HEK293 (cell line): Measurements from ENCODE around the gene SRSF11.
A peak's percentile ranks its signal among the peaks of the same experiment; 100 is the strongest.

Experiments
- BCL11B ChIP-seq: fragments of 450-650 bp; formaldehyde crosslinking; IDR thresholded peaks from 2 replicates; pipeline ENCODE4 v1.5.1; 2016; ENCODE audit warnings: low read depth, missing biosample characterization, missing genetic modification characterization
- GFI1B ChIP-seq: fragments of 450-650 bp; formaldehyde crosslinking; IDR thresholded peaks from 2 replicates; pipeline ENCODE4 v1.5.1; 2016; ENCODE audit warnings: missing biosample characterization, missing genetic modification characterization
- KLF1 ChIP-seq: fragments of 450-650 bp; formaldehyde crosslinking; IDR thresholded peaks from 2 replicates; pipeline ENCODE4 v1.5.1; 2016; ENCODE audit warnings: missing biosample characterization, missing genetic modification characterization
- KLF16 ChIP-seq: fragments of 450-650 bp; formaldehyde crosslinking; IDR thresholded peaks from 2 replicates; pipeline ENCODE4 v1.5.1; 2017; ENCODE audit warnings: missing biosample characterization, missing genetic modification characterization
- KLF7 ChIP-seq: fragments of 450-650 bp; formaldehyde crosslinking; IDR thresholded peaks from 2 replicates; pipeline ENCODE4 v1.5.1; 2016; ENCODE audit warnings: missing biosample characterization, missing genetic modification characterization, borderline replicate concordance
- OSR2 ChIP-seq: fragments of 450-650 bp; formaldehyde crosslinking; IDR thresholded peaks from 2 replicates; pipeline ENCODE4 v1.5.1; 2016; ENCODE audit warnings: missing biosample characterization, missing genetic modification characterization
- RBAK ChIP-seq: fragments of 450-650 bp; formaldehyde crosslinking; IDR thresholded peaks from 2 replicates; pipeline ENCODE4 v1.5.1; 2016; ENCODE audit warnings: missing biosample characterization, missing genetic modification characterization
- REPIN1 ChIP-seq: fragments of 450-650 bp; formaldehyde crosslinking; IDR thresholded peaks from 2 replicates; pipeline ENCODE4 v1.5.1; 2017; ENCODE audit warnings: missing biosample characterization, missing genetic modification characterization, low read depth
- SP3 ChIP-seq: fragments of 450-650 bp; formaldehyde crosslinking; IDR thresholded peaks from 2 replicates; pipeline ENCODE4 v1.5.1; 2016; ENCODE audit warnings: missing biosample characterization, missing genetic modification characterization
- ZBTB49 ChIP-seq: fragments of 450-650 bp; formaldehyde crosslinking; IDR thresholded peaks from 2 replicates; pipeline ENCODE4 v1.5.1; 2016; ENCODE audit warnings: missing biosample characterization, missing genetic modification characterization, low read depth
- ZEB2 ChIP-seq: fragments of 450-650 bp; formaldehyde crosslinking; IDR thresholded peaks from 2 replicates; pipeline ENCODE4 v1.5.1; 2016; ENCODE audit warnings: missing biosample characterization, missing genetic modification characterization
- ZNF146 ChIP-seq: fragments of 450-650 bp; formaldehyde crosslinking; IDR thresholded peaks from 2 replicates; pipeline ENCODE4 v1.5.1; 2016; ENCODE audit warnings: missing biosample characterization, missing genetic modification characterization
- ZNF211 ChIP-seq: fragments of 450-650 bp; formaldehyde crosslinking; IDR thresholded peaks from 2 replicates; pipeline ENCODE4 v1.5.1; 2016; ENCODE audit warnings: low read depth, missing biosample characterization, missing genetic modification characterization
- ZNF223 ChIP-seq: fragments of 450-650 bp; formaldehyde crosslinking; IDR thresholded peaks from 2 replicates; pipeline ENCODE4 v1.5.1; 2016; ENCODE audit warnings: missing biosample characterization, missing genetic modification characterization
- ZNF248 ChIP-seq: fragments of 450-650 bp; formaldehyde crosslinking; IDR thresholded peaks from 2 replicates; pipeline ENCODE4 v1.5.1; 2017; ENCODE audit warnings: missing biosample characterization, missing genetic modification characterization
- ZNF302 ChIP-seq: fragments of 450-650 bp; formaldehyde crosslinking; IDR thresholded peaks from 2 replicates; pipeline ENCODE4 v1.5.1; 2016; ENCODE audit warnings: missing biosample characterization, missing genetic modification characterization, low read depth
- ZNF335 ChIP-seq: fragments of 450-650 bp; formaldehyde crosslinking; conservative IDR thresholded peaks from 2 replicates; pipeline ENCODE4 v1.5.1; 2016; ENCODE audit warnings: missing biosample characterization, missing genetic modification characterization
- ZNF354C ChIP-seq: fragments of 450-650 bp; formaldehyde crosslinking; IDR thresholded peaks from 2 replicates; pipeline ENCODE4 v1.5.1; 2016; ENCODE audit warnings: missing biosample characterization, missing genetic modification characterization, low read depth, borderline replicate concordance
- ZNF366 ChIP-seq: fragments of 450-650 bp; formaldehyde crosslinking; conservative IDR thresholded peaks from 2 replicates; pipeline ENCODE4 v1.5.1; 2016; ENCODE audit warnings: missing biosample characterization, missing genetic modification characterization
- ZNF423 ChIP-seq: fragments of 450-650 bp; formaldehyde crosslinking; IDR thresholded peaks from 2 replicates; pipeline ENCODE4 v1.5.1; 2016; ENCODE audit warnings: missing biosample characterization, missing genetic modification characterization
- ZNF530 ChIP-seq: fragments of 450-650 bp; formaldehyde crosslinking; IDR thresholded peaks from 2 replicates; pipeline ENCODE4 v1.5.1; 2016; ENCODE audit warnings: low read depth, missing biosample characterization, missing genetic modification characterization
- ZNF623 ChIP-seq: fragments of 450-650 bp; formaldehyde crosslinking; IDR thresholded peaks from 2 replicates; pipeline ENCODE4 v1.5.1; 2016; ENCODE audit warnings: missing biosample characterization, missing genetic modification characterization
- ZNF654 ChIP-seq: fragments of 450-650 bp; formaldehyde crosslinking; IDR thresholded peaks from 2 replicates; pipeline ENCODE4 v1.5.1; 2016; ENCODE audit warnings: low read depth, missing biosample characterization, missing genetic modification characterization
- ZNF658 ChIP-seq: fragments of 450-650 bp; formaldehyde crosslinking; IDR thresholded peaks from 2 replicates; pipeline ENCODE4; 2016; ENCODE audit warnings: missing biosample characterization, missing genetic modification characterization
- ZNF677 ChIP-seq: fragments of 450-650 bp; IDR thresholded peaks from 2 replicates; pipeline ENCODE4 v1.5.0; 2018; ENCODE audit warnings: missing biosample characterization, mild to moderate bottlenecking, missing genetic modification characterization, moderate library complexity
- ZNF76 ChIP-seq: fragments of 450-650 bp; formaldehyde crosslinking; IDR thresholded peaks from 2 replicates; pipeline ENCODE4; 2016; ENCODE audit warnings: low read depth, missing biosample characterization, missing genetic modification characterization, borderline replicate concordance
- ZNF768 ChIP-seq: fragments of 450-650 bp; formaldehyde crosslinking; IDR thresholded peaks from 2 replicates; pipeline ENCODE4 v1.5.1; 2018; ENCODE audit warnings: missing biosample characterization, mild to moderate bottlenecking, missing genetic modification characterization
- ZNF777 ChIP-seq: fragments of 450-650 bp; formaldehyde crosslinking; IDR thresholded peaks from 2 replicates; pipeline ENCODE4 v1.5.1; 2017; ENCODE audit warnings: missing biosample characterization, missing genetic modification characterization, borderline replicate concordance
- ZNF785 ChIP-seq: fragments of 450-650 bp; formaldehyde crosslinking; IDR thresholded peaks from 2 replicates; pipeline ENCODE4 v1.5.1; 2016; ENCODE audit warnings: missing biosample characterization, missing genetic modification characterization
- ZNF830 ChIP-seq: fragments of 450-650 bp; IDR thresholded peaks from 2 replicates; pipeline ENCODE4 v1.5.0; 2018; ENCODE audit warnings: missing biosample characterization, missing genetic modification characterization, low read depth, mild to moderate bottlenecking, moderate library complexity
- TF ChIP-seq, protein P1 (sequence below): fragments of 450-650 bp; formaldehyde crosslinking; IDR thresholded peaks from 2 replicates; pipeline ENCODE4 v1.5.1; 2017; ENCODE audit warnings: missing biosample characterization, missing genetic modification characterization
- TF ChIP-seq, protein P2 (sequence below): fragments of 450-650 bp; formaldehyde crosslinking; optimal IDR thresholded peaks from 2 replicates; pipeline ENCODE3; 2016; ENCODE audit warnings: missing biosample characterization, mild to moderate bottlenecking, missing genetic modification characterization
- TF ChIP-seq, protein P3 (sequence below): fragments of 450-650 bp; formaldehyde crosslinking; IDR thresholded peaks from 2 replicates; pipeline ENCODE4 v1.5.1; 2017; ENCODE audit warnings: missing biosample characterization, missing genetic modification characterization
- TF ChIP-seq, protein P4 (sequence below): fragments of 450-650 bp; formaldehyde crosslinking; IDR thresholded peaks from 2 replicates; pipeline ENCODE4 v1.5.1; 2016; ENCODE audit warnings: missing biosample characterization, missing genetic modification characterization, low read depth

The SRSF11 gene

GRCh38 chr1:70205434-70206118, 15.6 kb upstream of the SRSF11 start, which contains the start of gene LRRC40 (continued):
- TF ChIP-seq, protein P1, sequence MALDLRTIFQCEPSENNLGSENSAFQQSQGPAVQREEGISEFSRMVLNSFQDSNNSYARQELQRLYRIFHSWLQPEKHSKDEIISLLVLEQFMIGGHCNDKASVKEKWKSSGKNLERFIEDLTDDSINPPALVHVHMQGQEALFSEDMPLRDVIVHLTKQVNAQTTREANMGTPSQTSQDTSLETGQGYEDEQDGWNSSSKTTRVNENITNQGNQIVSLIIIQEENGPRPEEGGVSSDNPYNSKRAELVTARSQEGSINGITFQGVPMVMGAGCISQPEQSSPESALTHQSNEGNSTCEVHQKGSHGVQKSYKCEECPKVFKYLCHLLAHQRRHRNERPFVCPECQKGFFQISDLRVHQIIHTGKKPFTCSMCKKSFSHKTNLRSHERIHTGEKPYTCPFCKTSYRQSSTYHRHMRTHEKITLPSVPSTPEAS, result no peak; the same call in 1 of the 2 replicates
- TF ChIP-seq ZBTB49 (tag by site-specific recombination) (no peak), ZNF654 (no peak), KLF16 (tag by site-specific recombination) (peak; percentile 37; the same call in 1 of the 2 replicates), REPIN1 (tag by site-specific recombination) (peak; percentile 24; the same call in 1 of the 2 replicates), ZNF335 (tag by site-specific recombination) (peak; percentile 99), ZNF354C (tag by site-specific recombination) (no peak), ZNF302 (tag by site-specific recombination) (no peak), ZNF366 (tag by site-specific recombination) (no peak; the same call in 1 of the 2 replicates), ZNF223 (tag by site-specific recombination) (0 out of 2 replicates have a peak, but pooled peaks have one; percentile 12), ZNF530 (tag by site-specific recombination) (no peak), ZNF623 (tag by site-specific recombination) (no peak), RBAK (tag by site-specific recombination) (no peak), ZNF677 (tag by site-specific recombination) (no peak), ZNF146 (0 out of 2 replicates have a peak, but pooled peaks have one; percentile 18), ZNF423 (tag by site-specific recombination) (no peak), KLF7 (peak; percentile 91), KLF1 (peak; percentile 64; the same call in 1 of the 2 replicates), ZNF248 (tag by site-specific recombination) (no peak), ZNF768 (no peak), ZNF830 (tag by site-specific recombination) (no peak), SP3 (peak; percentile 54), ZNF785 (tag by site-specific recombination) (no peak), BCL11B (tag by site-specific recombination) (no peak), ZNF211 (tag by site-specific recombination) (no peak), GFI1B (tag by site-specific recombination) (no peak), ZNF658 (tag by site-specific recombination) (no peak), OSR2 (tag by site-specific recombination) (0 out of 2 replicates have a peak, but pooled peaks have one; percentile 37), ZNF777 (tag by site-specific recombination) (no peak), ZEB2 (peak; percentile 65; the same call in 1 of the 2 replicates), ZNF76 (tag by site-specific recombination) (peak; percentile 78)
- TF ChIP-seq, protein P2, sequence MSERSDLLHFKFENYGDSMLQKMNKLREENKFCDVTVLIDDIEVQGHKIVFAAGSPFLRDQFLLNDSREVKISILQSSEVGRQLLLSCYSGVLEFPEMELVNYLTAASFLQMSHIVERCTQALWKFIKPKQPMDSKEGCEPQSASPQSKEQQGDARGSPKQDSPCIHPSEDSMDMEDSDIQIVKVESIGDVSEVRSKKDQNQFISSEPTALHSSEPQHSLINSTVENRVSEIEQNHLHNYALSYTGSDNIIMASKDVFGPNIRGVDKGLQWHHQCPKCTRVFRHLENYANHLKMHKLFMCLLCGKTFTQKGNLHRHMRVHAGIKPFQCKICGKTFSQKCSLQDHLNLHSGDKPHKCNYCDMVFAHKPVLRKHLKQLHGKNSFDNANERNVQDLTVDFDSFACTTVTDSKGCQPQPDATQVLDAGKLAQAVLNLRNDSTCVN (tag by site-specific recombination), result peak; percentile 99
- TF ChIP-seq, protein P3, sequence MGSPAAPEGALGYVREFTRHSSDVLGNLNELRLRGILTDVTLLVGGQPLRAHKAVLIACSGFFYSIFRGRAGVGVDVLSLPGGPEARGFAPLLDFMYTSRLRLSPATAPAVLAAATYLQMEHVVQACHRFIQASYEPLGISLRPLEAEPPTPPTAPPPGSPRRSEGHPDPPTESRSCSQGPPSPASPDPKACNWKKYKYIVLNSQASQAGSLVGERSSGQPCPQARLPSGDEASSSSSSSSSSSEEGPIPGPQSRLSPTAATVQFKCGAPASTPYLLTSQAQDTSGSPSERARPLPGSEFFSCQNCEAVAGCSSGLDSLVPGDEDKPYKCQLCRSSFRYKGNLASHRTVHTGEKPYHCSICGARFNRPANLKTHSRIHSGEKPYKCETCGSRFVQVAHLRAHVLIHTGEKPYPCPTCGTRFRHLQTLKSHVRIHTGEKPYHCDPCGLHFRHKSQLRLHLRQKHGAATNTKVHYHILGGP (tag by site-specific recombination), result no peak
- TF ChIP-seq, protein P4, sequence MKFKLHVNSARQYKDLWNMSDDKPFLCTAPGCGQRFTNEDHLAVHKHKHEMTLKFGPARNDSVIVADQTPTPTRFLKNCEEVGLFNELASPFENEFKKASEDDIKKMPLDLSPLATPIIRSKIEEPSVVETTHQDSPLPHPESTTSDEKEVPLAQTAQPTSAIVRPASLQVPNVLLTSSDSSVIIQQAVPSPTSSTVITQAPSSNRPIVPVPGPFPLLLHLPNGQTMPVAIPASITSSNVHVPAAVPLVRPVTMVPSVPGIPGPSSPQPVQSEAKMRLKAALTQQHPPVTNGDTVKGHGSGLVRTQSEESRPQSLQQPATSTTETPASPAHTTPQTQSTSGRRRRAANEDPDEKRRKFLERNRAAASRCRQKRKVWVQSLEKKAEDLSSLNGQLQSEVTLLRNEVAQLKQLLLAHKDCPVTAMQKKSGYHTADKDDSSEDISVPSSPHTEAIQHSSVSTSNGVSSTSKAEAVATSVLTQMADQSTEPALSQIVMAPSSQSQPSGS (tag by site-specific recombination), result no peak
